Activated CD8-positive, alpha-beta memory T cell treated with anti-CD3 and anti-CD28 coated beads for 48 hours (primary cell): ENCODE measurements around the gene CARD14.
"Not testable (repeated sequence)": the region's sequence is repeated elsewhere in the genome, so short reads cannot be mapped to it uniquely, and the experiment has no call there.

ENCODE experiments used
- DNase-seq, 3 experiments: peaks; one replicate each; pipeline ENCODE4 v3.0.0-alpha.2; 2020; ENCODE audit warnings: low read depth in 2 of 3, low spot score in 2 of 3

Gene CARD14

GRCh38 chr17:80223142-80223815 is 53.4 kb downstream of the CARD14 start:
- DNase-seq = no peak

- no peak for DNase-seq
Observed at GRCh38 chr17:80223838-80224497, 54.1 kb downstream of the CARD14 start.

- DNase-seq = no peak
Observed at GRCh38 chr17:80224683-80225082, 54.9 kb downstream of the CARD14 start.

GRCh38 chr17:80225230-80225629 is 55.4 kb downstream of the CARD14 start:
- DNase-seq = no peak

- no peak for DNase-seq
Observed at GRCh38 chr17:80227156-80227555, 57.3 kb downstream of the CARD14 start.

- DNase-seq = no peak
Observed at GRCh38 chr17:80227666-80228065, 57.8 kb downstream of the CARD14 start.

GRCh38 chr17:80228477-80228876 is 58.6 kb downstream of the CARD14 start:
- no peak for DNase-seq

GRCh38 chr17:80229011-80229410 is 59.2 kb downstream of the CARD14 start:
- no peak for DNase-seq

GRCh38 chr17:80232438-80232837 is 62.6 kb downstream of the CARD14 start:
- no peak for DNase-seq

- DNase-seq = no peak
Observed at GRCh38 chr17:80233202-80233601, 63.4 kb downstream of the CARD14 start.

- no peak for DNase-seq
Observed at GRCh38 chr17:80236911-80237310, 67.1 kb downstream of the CARD14 start.

- no peak for DNase-seq
Observed at GRCh38 chr17:80237386-80237785, 67.6 kb downstream of the CARD14 start.

GRCh38 chr17:80242505-80242904 is 72.7 kb downstream of the CARD14 start:
- DNase-seq = no peak

- no peak for DNase-seq
Observed at GRCh38 chr17:80243526-80244433, 74.0 kb downstream of the CARD14 start.

GRCh38 chr17:80244448-80244847 is 74.6 kb downstream of the CARD14 start:
- not testable (repeated sequence) for DNase-seq

- DNase-seq = no peak
Observed at GRCh38 chr17:80244871-80245509, 75.2 kb downstream of the CARD14 start.

GRCh38 chr17:80245566-80246265 is 75.9 kb downstream of the CARD14 start:
- no peak for DNase-seq

- DNase-seq = no peak
Observed at GRCh38 chr17:80246266-80246681, 76.4 kb downstream of the CARD14 start.

- no peak for DNase-seq
Observed at GRCh38 chr17:80246726-80247125, 76.9 kb downstream of the CARD14 start.

GRCh38 chr17:80247561-80247960 is 77.7 kb downstream of the CARD14 start:
- DNase-seq = no peak
